Smooth muscle cell (in vitro differentiated cells): ENCODE data around the gene MTG2. TPM values are rescaled to one million over a fixed set of nuclear protein-coding genes. Genes with fewer than 3 reads are reported as not detected.

Source experiments
- DNase-seq: peaks from one replicate; lab custom pipeline; 2025; ENCODE audit not compliant: unreplicated experiment; lab: John Stamatoyannopoulos, UW
- H2AFZ ChIP-seq: fragments of 200-600 bp; sonication (generic); 2 replicates; pipeline ENCODE4 v1.6.0; 2016; ENCODE audit warnings: antibody characterized with exemption, low read depth, mild to moderate bottlenecking
- H3F3A ChIP-seq: fragments of 200-600 bp; sonication (generic); 2 replicates; pipeline ENCODE4 v1.6.0; 2017; ENCODE audit warnings: antibody characterized with exemption, low read depth
- H3K27ac ChIP-seq: fragments of 200-600 bp; sonication (generic); 2 replicates; pipeline ENCODE4 v1.5.1; 2016; ENCODE audit warnings: low read depth, mild to moderate bottlenecking
- H3K27me3 ChIP-seq: fragments of 200-600 bp; sonication (generic); 2 replicates; pipeline ENCODE4 v1.6.1; 2016; ENCODE audit warnings: low read depth, mild to moderate bottlenecking
- H3K36me3 ChIP-seq: fragments of 200-600 bp; sonication (generic); 2 replicates; pipeline ENCODE4 v1.5.1; 2016; ENCODE audit warnings: low read depth
- H3K4me1 ChIP-seq: fragments of 200-600 bp; sonication (generic); 2 replicates; pipeline ENCODE4 v1.5.1; 2016; ENCODE audit warnings: low read depth
- H3K4me2 ChIP-seq: fragments of 200-600 bp; sonication (generic); 2 replicates; pipeline ENCODE4 v1.6.0; 2016; ENCODE audit warnings: mild to moderate bottlenecking
- H3K4me3 ChIP-seq: fragments of 200-600 bp; sonication (generic); 2 replicates; pipeline ENCODE4 v1.5.1; 2016; ENCODE audit warnings: mild to moderate bottlenecking
- H3K79me2 ChIP-seq: fragments of 200-600 bp; sonication (generic); 2 replicates; pipeline ENCODE4 v1.6.0; 2016; ENCODE audit warnings: low read depth, mild to moderate bottlenecking
- H3K9ac ChIP-seq: fragments of 200-600 bp; sonication (generic); 2 replicates; pipeline ENCODE4 v1.6.0; 2016; ENCODE audit warnings: low read depth
- H3K9me3 ChIP-seq: fragments of 200-600 bp; sonication (generic); replicated peaks from 2 replicates; pipeline ENCODE4 v1.5.1; 2016; ENCODE audit warnings: low read depth
- H4K20me1 ChIP-seq: fragments of 200-600 bp; sonication (generic); 2 replicates; pipeline ENCODE4 v1.6.0; 2016; ENCODE audit warnings: low read depth
- CTCF ChIP-seq: fragments of 200-600 bp; sonication (generic); IDR thresholded peaks from 2 replicates; pipeline ENCODE4 v1.5.1; 2017; ENCODE audit warnings: borderline replicate concordance, mild to moderate bottlenecking, antibody characterized with exemption; ENCODE audit not compliant: insufficient read depth, poor library complexity, severe bottlenecking
- WGBS: methylation state at CpG from one replicate; pipeline ENCODE4 v1.1.7; 2016; ENCODE audit warnings: low lambda C conversion rate; 5-methylcytosine and 5-hydroxymethylcytosine counted together
- polyA plus RNA-seq: library from polyadenylated mRNA; unstranded; fragments of >200 nt; fragmentation: Nextera tagmentation; extraction: Ambion mirVana; gene quantifications from 2 replicates; pipeline ENCODE4 v1.2.1, GENCODE V29; 2016
- total RNA-seq: library from RNA; depleted of rRNA; stranded (reverse); fragments of >200 nt; gene quantifications from 2 replicates; pipeline ENCODE4 v1.2.3, GENCODE V29; 2014

MTG2 gene
- 19.9 and 21.9 TPM in 2 replicates for total RNA-seq
- 13.4 and 17.9 TPM in 2 replicates for polyA plus RNA-seq

- Histone ChIP-seq H3K9me3 (no peaks in the 10 kb centered on the region), H3K27me3 (no peaks in the 10 kb centered on the region), H3K36me3 (no peaks in the 10 kb centered on the region), H2AFZ (peak within 1 kb of the TSS; percentile 71), H3K79me2 (peaks cover 44% of the 10 kb centered on the region), H3F3A (peaks cover 12% of the 10 kb centered on the region), H3K4me3 (peak within 1 kb of the TSS; percentile 87), H3K9ac (peak within 1 kb of the TSS; percentile 99), H3K4me2 (peak within 1 kb of the TSS; percentile 100), H4K20me1 (peaks cover 8% of the 10 kb centered on the region), H3K27ac (peak within 1 kb of the TSS; percentile 86), H3K4me1 (peaks cover 11% of the 10 kb centered on the region)
- no peak for TF ChIP-seq CTCF
- under 1% methylated on average over 87 of the region's 96 CpGs for WGBS
- DNase-seq, result peak; percentile 77
Observed at GRCh38 chr20:62182469-62183425, at the start of gene MTG2. MTG2 (plus strand) TSS chr20:62183028; CDS start chr20:62193421, 10,393 bp downstream.

- Histone ChIP-seq H3K36me3 (peaks cover 3% of the 10 kb centered on the region), H3K27me3 (no peaks in the 10 kb centered on the region), H3K4me2 (no peak overlapping the region), H3K9me3 (no peaks in the 10 kb centered on the region), H3K4me3 (no peak overlapping the region), H3K27ac (no peak overlapping the region), H3K9ac (no peak overlapping the region), H3K79me2 (peaks cover 5% of the 10 kb centered on the region), H4K20me1 (peaks cover 70% of the 10 kb centered on the region), H3F3A (peaks cover 34% of the 10 kb centered on the region), H2AFZ (no peak overlapping the region), H3K4me1 (no peaks in the 10 kb centered on the region)
- 93% methylated on average over 29 of the region's 29 CpGs for WGBS
- DNase-seq, result no peak
- TF ChIP-seq CTCF, result no peak
Observed at GRCh38 chr20:62133051-62133845, 49.6 kb upstream of the MTG2 start.

GRCh38 chr20:62133864-62134263 lies 49.0 kb upstream of the MTG2 start:
- Histone ChIP-seq H3K27me3 (no peaks in the 10 kb centered on the region), H3K4me3 (no peak overlapping the region), H3K4me1 (no peaks in the 10 kb centered on the region), H3K79me2 (peaks cover 6% of the 10 kb centered on the region), H3K9ac (no peak overlapping the region), H3K36me3 (peaks cover 3% of the 10 kb centered on the region), H4K20me1 (peaks cover 70% of the 10 kb centered on the region), H3K9me3 (no peaks in the 10 kb centered on the region), H3F3A (peaks cover 40% of the 10 kb centered on the region), H3K27ac (no peak overlapping the region), H3K4me2 (no peak overlapping the region), H2AFZ (no peak overlapping the region)
- 92% methylated on average over 12 of the region's 12 CpGs for WGBS
- no peak for TF ChIP-seq CTCF
- no peak for DNase-seq
